C4-2B (cell line): ENCODE results near the gene NCOR2.
A peak's percentile ranks its signal among the peaks of the same experiment; 100 is the strongest.

ENCODE experiments used
- CTCF ChIP-seq: fragments of 450-650 bp; conservative IDR thresholded peaks from 2 replicates; pipeline ENCODE4 v1.5.1; 2017; ENCODE audit warnings: mild to moderate bottlenecking
- ZFX ChIP-seq: fragments of 450-650 bp; IDR thresholded peaks from 2 replicates; pipeline ENCODE4 v1.6.1; 2017

GRCh38 chr12:124518051-124518932, 49.1 kb downstream of the NCOR2 start:
- TF ChIP-seq CTCF: no peak
- TF ChIP-seq ZFX: peak; percentile 38; the same call in 1 of the 2 replicates
